ENCODE data around the gene UPK1A.
A peak's percentile ranks its signal among the peaks of the same experiment; 100 is the strongest.
"Not testable (repeated sequence)": the region's sequence is repeated elsewhere in the genome, so short reads cannot be mapped to it uniquely, and the experiment has no call there.

The UPK1A gene

GRCh38 chr19:35689836-35690235 lies 23.5 kb downstream of the UPK1A start:
- no peak for DNase-seq (ENCODE audit: low read depth in 2 of 3, low spot score in 2 of 3)

DNA sequence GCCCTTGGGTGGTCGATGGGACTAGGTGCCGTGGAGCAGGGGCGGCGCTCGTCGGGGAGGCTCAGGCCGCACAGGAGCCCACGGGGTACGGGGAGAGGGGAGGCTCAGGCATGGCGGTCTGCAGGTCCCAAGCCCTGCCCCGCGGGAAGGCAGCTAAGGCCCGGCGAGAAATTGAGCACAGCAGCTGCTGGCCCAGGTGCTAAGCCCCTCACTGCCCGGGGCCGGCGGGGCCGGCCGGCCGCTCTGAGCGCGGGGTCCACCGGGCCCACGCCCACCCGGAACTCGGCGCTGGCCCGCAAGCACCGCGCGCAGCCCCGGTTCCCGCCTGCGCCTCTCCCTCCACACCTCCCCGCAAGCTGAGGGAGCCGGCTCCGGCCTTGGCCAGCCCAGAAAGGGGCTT lies 24.8 kb downstream of the UPK1A start:
- DNase-seq (ENCODE audit: low read depth in 2 of 3, low spot score in 2 of 3): not testable (repeated sequence)

- DNase-seq (ENCODE audit: low read depth in 2 of 3, low spot score in 2 of 3): no peak
Observed at GRCh38 chr19:35692010-35692409, 25.7 kb downstream of the UPK1A start.

DNA sequence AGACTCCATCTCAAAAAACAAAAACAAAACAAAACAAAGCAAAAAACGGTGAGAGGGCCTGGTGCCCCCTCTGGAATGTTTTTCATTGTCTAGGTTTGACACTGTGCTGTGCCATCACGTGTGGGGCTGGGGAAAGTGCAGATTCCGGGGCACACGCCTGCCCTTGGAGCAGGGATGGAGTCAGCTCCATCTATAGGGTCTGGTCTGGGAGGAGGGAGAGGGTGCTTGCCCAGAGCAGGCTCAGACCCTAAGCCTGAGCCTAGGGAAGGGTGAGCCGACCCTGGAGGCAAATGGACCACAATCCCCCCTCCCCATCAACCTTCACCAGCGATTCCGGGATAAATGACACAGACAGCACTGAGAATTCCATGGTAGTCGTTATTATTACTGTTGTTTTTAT lies 27.1 kb downstream of the UPK1A start:
- no peak for DNase-seq (ENCODE audit: low read depth in 2 of 3, low spot score in 2 of 3)

DNA sequence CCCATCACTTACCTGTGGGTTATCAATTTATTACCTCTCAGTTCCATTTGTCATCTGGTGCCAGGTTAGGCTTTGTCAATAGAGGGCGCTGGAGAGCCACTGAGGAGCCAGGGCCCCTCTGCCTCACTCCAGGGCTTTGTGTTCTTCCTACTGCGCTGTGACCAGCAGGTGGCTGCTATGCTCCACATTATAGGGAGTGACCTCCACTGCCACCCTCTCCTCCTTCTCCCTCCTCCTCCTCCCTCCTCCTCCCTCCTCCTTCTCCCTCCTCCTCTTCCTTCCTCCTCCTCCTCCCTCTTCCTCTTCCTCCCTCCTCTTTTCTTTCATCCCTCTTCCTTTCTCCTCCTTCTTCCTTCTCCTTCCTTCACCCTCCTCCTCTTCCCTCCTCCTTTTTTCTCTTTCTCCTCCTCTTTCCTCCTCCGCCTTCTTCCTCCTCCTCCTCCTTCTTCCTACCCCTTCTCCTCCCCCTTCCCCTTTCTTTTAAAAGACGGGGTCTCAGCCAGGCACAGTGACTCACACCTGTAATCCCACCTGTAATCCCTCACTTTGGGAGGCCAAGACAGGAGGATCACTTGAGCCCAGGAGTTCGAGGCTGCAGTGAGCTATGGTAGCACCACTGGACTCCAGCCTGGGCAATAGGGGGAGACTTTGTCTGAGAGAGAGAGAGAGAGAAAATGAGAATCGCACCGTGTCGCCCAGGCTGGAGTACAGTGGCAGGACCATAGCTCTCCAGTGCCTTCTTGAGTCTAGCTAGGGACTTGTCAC lies 27.7 kb downstream of the UPK1A start:
- peak in 2 of 3 experiments; percentile 73 to 89 for DNase-seq (ENCODE audit: low read depth in 2 of 3, low spot score in 2 of 3)

GRCh38 chr19:35695895-35696422 lies 29.6 kb downstream of the UPK1A start:
- DNase-seq (ENCODE audit: low read depth in 2 of 3, low spot score in 2 of 3): no peak

GRCh38 chr19:35696835-35697234 lies 30.5 kb downstream of the UPK1A start:
- no peak for DNase-seq (ENCODE audit: low read depth in 2 of 3, low spot score in 2 of 3)

DNA sequence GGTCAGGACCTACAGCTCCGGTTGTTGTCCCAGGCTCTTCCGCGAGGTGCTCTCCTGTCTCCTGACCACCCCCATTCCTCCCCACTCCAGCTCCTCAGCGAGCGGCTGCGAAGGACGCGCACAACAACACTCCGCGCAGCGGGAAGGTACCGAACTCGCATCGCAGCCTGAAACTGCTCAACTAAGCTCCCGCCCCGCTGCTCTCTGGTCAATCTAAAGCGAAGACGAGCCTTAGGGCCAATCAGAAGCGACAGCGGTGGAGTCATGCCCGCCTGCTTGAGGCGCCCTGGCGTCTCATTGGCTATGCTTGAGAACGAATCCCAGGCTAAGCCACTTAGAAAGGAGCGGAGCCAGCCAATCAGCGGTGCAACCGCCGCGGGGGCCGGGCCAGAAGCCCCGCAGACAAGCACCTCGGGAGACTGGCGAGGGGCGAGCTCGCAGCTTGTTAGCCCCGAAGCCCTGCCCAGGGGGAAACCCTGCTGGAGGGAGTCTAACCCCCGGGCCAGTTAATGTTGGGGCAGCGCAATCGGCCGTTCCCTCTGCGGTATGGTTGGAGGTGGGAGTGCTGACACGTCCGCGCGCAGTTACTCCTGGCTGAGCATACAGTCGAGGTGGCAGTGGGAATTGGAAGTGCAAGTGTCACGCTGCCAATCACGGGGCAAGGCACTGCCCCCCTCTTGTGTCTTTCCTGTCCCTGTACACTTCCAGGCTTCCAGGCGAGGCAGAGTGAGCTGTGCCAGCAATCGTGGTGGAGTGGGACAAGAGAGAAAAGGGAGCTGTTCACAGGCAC lies 36.1 kb downstream of the UPK1A start:
- peak; percentile 64 to 83 (median 83) for DNase-seq (ENCODE audit: low read depth in 2 of 3, low spot score in 2 of 3)

DNA sequence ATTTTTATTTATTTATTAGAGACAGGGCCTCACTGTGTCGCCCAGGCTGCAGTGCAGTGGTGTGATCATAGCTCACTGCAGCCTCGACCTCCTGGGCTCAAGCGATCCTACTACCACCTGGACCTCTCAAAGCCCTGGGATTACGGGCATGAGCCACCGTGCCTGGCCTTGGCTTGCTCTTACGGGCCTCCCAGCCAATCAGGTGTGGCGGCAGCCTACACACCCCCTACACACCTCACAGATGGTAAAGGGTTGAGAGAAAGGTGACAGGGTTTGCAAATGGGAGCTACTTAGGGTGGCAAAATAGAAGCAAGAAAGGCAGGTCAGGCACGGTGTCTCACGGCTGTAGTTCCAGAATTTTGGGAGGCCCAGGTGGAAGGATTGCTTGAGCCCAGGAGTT lies 37.0 kb downstream of the UPK1A start:
- no peak for DNase-seq (ENCODE audit: low read depth in 2 of 3, low spot score in 2 of 3)

- DNase-seq (ENCODE audit: low read depth in 2 of 3, low spot score in 2 of 3): no peak
Observed at GRCh38 chr19:35704218-35704617, 37.9 kb downstream of the UPK1A start, which contains the start of gene ZBTB32. Gene ZBTB32 (plus strand): TSS chr19:35704558. CDS start chr19:35714627, 10,069 bp downstream.

GRCh38 chr19:35708391-35708790 lies 42.1 kb downstream of the UPK1A start:
- DNase-seq (ENCODE audit: low read depth in 2 of 3, low spot score in 2 of 3): no peak

- DNase-seq (ENCODE audit: low read depth in 2 of 3, low spot score in 2 of 3): peak in 2 of 3 experiments; percentile 56 to 65
Observed at GRCh38 chr19:35710784-35711723, 44.7 kb downstream of the UPK1A start.

- peak; percentile 60 to 76 (median 60) for DNase-seq (ENCODE audit: low read depth in 2 of 3, low spot score in 2 of 3)
Observed at GRCh38 chr19:35712567-35713505, 46.5 kb downstream of the UPK1A start.

DNA sequence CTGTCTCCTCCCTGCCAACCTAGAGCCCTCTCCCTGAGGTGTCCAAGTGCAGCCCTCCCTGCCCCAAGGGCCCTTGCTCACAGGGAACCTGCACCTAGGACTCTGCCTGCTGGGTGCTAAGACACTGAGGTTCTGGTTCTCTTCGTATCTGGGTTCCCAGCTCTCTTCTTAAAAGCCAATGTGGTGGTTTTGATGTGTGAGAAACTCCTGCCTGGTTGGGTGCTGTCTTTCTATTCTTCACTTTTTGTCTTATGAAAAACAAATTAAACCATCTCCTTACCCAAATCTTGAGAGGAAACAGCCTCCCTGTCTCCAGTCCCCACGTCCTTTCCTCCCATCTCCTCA lies 47.2 kb downstream of the UPK1A start:
- no peak for DNase-seq (ENCODE audit: low read depth in 2 of 3, low spot score in 2 of 3)

- no peak for DNase-seq (ENCODE audit: low read depth in 2 of 3, low spot score in 2 of 3)
Observed at GRCh38 chr19:35713904-35714495, 47.7 kb downstream of the UPK1A start.

DNA sequence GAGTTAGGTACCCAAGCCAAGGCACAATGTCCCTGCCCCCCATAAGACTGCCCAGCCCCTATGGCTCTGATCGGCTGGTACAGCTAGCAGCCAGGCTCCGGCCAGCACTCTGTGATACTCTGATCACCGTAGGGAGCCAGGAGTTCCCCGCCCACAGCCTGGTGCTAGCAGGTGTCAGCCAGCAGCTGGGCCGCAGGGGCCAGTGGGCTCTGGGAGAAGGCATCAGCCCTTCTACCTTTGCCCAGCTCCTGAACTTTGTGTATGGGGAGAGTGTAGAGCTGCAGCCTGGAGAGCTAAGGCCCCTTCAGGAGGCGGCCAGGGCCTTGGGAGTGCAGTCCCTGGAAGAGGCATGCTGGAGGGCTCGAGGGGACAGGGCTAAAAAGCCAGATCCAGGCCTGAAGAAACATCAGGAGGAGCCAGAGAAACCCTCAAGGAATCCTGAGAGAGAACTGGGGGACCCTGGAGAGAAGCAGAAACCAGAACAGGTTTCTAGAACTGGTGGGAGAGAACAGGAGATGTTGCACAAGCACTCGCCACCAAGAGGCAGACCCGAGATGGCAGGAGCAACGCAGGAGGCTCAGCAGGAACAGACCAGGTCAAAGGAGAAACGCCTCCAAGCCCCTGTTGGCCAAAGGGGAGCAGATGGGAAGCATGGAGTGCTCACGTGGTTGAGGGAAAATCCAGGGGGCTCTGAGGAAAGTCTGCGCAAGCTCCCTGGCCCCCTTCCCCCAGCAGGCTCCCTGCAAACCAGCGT lies 48.5 kb downstream of the UPK1A start:
- no peak for DNase-seq (ENCODE audit: low read depth in 2 of 3, low spot score in 2 of 3)

- DNase-seq (ENCODE audit: low read depth in 2 of 3, low spot score in 2 of 3): no peak
Observed at GRCh38 chr19:35715355-35715809, 49.1 kb downstream of the UPK1A start.

DNA sequence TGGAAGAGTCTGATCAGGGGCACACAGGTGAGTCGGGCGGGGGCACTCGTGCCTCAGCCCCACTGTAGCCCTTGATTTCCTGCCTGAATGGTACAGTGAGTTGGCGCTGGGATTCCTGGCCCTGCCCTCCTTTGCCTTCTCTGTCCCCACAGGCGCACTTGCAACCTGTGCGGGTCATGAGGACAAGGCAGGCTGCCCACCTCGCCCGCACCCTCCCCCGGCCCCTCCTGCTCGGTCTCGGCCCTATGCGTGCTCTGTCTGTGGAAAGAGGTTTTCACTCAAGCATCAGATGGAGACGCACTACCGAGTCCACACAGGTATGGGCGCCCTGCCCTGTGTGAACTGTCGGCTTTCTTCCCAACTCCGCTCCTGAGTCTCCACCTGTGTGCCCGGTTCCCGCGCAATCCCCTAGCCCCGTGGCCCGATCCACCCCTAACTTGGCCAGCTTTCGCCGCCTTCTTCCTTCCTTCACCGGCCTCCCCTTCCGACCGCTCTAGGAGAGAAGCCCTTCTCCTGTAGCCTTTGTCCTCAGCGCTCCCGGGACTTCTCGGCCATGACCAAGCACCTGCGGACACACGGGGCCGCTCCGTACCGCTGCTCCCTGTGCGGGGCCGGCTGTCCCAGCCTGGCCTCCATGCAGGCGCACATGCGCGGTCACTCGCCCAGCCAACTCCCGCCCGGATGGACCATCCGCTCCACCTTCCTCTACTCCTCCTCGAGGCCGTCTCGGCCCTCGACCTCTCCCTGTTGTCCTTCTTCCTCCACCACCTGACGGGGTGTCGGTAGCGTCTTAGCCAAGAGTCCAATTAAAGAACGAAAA lies 49.9 kb downstream of the UPK1A start:
- no peak for DNase-seq (ENCODE audit: low read depth in 2 of 3, low spot score in 2 of 3)
